Esophagus squamous epithelium (tissue), 4 donors: Measurements from ENCODE around the gene SV2C.

Experiments
- POLR2A ChIP-seq, 4 donors: fragments of 450-650 bp; IDR thresholded peaks; one replicate each; pipeline ENCODE4 v1.6.1; 2017; ENCODE audit warnings: antibody characterized with exemption in 4 of 4, mild to moderate bottlenecking in 4 of 4, moderate library complexity in 3 of 4
- TF ChIP-seq, protein P1 (sequence below), 6 experiments: fragments of 450-650 bp in 4 of 6; fragments of 200-600 bp in 2 of 6; sonication (generic) in 2 of 6; IDR thresholded peaks; one replicate each; pipeline ENCODE4 v1.5.1; 2016 to 2019; ENCODE audit warnings: antibody characterized with exemption in 6 of 6, mild to moderate bottlenecking in 4 of 6, moderate library complexity in 4 of 6

DNA sequence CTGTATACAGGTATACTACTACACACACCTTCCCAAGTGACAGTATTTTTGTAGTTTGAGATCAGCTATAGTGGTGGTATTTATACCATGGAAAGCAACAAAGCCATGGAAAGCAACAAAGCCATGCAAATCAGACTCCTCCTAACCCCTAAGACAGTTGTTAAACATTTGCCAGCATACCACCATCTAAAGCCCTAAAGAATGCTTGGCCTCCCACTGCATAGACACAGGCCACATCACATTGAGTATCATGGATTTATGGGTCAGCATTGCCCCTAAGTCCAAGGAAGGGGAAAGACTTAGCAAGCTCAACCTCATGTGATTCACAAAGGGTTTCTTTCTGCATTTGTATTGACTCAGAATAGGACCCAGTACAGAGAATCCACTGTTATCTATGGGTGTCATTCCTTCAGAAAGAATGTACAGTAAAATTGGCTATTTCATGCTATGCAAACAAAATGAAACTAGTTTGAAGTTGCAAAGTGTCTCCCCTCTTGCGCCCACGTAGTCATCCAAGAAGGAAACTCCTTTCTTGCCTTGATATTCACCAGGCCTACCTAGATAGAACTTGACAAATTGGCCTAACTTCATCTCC is 249.5 kb downstream of the SV2C start:
- TF ChIP-seq, protein P1, sequence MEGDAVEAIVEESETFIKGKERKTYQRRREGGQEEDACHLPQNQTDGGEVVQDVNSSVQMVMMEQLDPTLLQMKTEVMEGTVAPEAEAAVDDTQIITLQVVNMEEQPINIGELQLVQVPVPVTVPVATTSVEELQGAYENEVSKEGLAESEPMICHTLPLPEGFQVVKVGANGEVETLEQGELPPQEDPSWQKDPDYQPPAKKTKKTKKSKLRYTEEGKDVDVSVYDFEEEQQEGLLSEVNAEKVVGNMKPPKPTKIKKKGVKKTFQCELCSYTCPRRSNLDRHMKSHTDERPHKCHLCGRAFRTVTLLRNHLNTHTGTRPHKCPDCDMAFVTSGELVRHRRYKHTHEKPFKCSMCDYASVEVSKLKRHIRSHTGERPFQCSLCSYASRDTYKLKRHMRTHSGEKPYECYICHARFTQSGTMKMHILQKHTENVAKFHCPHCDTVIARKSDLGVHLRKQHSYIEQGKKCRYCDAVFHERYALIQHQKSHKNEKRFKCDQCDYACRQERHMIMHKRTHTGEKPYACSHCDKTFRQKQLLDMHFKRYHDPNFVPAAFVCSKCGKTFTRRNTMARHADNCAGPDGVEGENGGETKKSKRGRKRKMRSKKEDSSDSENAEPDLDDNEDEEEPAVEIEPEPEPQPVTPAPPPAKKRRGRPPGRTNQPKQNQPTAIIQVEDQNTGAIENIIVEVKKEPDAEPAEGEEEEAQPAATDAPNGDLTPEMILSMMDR (IDR thresholded peaks at IDR 0.05) = no peak
- no peak for TF ChIP-seq POLR2A (IDR thresholded peaks at IDR 0.05)
